Upper lobe of right lung (tissue), 1 donor: Measurements from ENCODE around the gene MYO16. TPM values are rescaled to one million over a fixed set of nuclear protein-coding genes. Genes with fewer than 3 reads are reported as not detected.
"Not testable (repeated sequence)": the region's sequence is repeated elsewhere in the genome, so short reads cannot be mapped to it uniquely, and the experiment has no call there.

Experiments used
- ATAC-seq: fragments of 200-7000 bp; cut with Tn5 transposase; one replicate; pipeline ENCODE4 v1.9.1; 2020; ENCODE audit warnings: mild to moderate bottlenecking, moderate library complexity
- DNase-seq: peaks from one replicate; pipeline ENCODE4 v3.0.0-alpha.2; 2020
- H3K27ac ChIP-seq: fragments of 200-600 bp; one replicate; pipeline ENCODE4 v1.8.0; 2022
- H3K27me3 ChIP-seq: fragments of 200-600 bp; one replicate; pipeline ENCODE4 v1.8.0; 2022; ENCODE audit warnings: mild to moderate bottlenecking
- H3K36me3 ChIP-seq: fragments of 200-600 bp; one replicate; pipeline ENCODE4 v1.8.0; 2022
- H3K4me1 ChIP-seq: fragments of 200-600 bp; one replicate; pipeline ENCODE4 v1.8.0; 2022
- H3K4me3 ChIP-seq: fragments of 200-600 bp; one replicate; pipeline ENCODE4 v1.8.0; 2022; ENCODE audit warnings: mild to moderate bottlenecking
- H3K9me3 ChIP-seq: fragments of 200-600 bp; one replicate; pipeline ENCODE4 v1.8.0; 2022
- CTCF ChIP-seq: fragments of 200-600 bp; IDR thresholded peaks from one replicate; pipeline ENCODE4 v1.8.0; 2022; ENCODE audit warnings: antibody characterized with exemption
- intact Hi-C: fragments of 100-400 bp; cut with DNase I; formaldehyde crosslinking; loops from one replicate; pipeline ENCODE4 v1.11.0; 2022
- total RNA-seq: library from RNA; stranded (reverse); fragmentation: NEBNext Ultra II Directional; extraction: Animal tissue kit (Norgen Biotek cat#: 25700); gene quantifications from one replicate; pipeline ENCODE4 v1.2.1, GENCODE V29; 2021
- donor health status: DM: no; HTN: yes; CAD: no; lungs with severe emphysema.

The MYO16 gene
- total RNA-seq, 1 donor from 2014 or later = 0.46 TPM

- intact Hi-C loops = loop anchor here (10.0 kb wide), 1 partner anchor 573 kb away; no protein-coding TSS in a partner anchor
- Histone ChIP-seq H3K27me3 (peaks cover 6% of the 10 kb centered on the region), H3K27ac (no peak overlapping the region), H3K4me1 (no peaks in the 10 kb centered on the region), H3K36me3 (no peaks in the 10 kb centered on the region), H3K9me3 (no peaks in the 10 kb centered on the region), H3K4me3 (no peak overlapping the region)
- DNase-seq = no peak
- ATAC-seq = peak; percentile 16
- TF ChIP-seq CTCF = no peak
Measured at GRCh38 chr13:108897955-108898354, 268.5 kb downstream of the MYO16 start.

GRCh38 chr13:108902405-108903155, 273.2 kb downstream of the MYO16 start:
- Histone ChIP-seq H3K9me3 (no peaks in the 10 kb centered on the region), H3K36me3 (no peaks in the 10 kb centered on the region), H3K27me3 (no peaks in the 10 kb centered on the region), H3K27ac (no peak overlapping the region), H3K4me1 (no peaks in the 10 kb centered on the region), H3K4me3 (no peak overlapping the region)
- intact Hi-C loops = no loop called here
- no peak for TF ChIP-seq CTCF
- ATAC-seq (no peak), DNase-seq (no peak)

- Histone ChIP-seq H3K36me3 (no peaks in the 10 kb centered on the region), H3K9me3 (no peaks in the 10 kb centered on the region), H3K4me3 (no peak overlapping the region), H3K27me3 (no peaks in the 10 kb centered on the region), H3K4me1 (no peaks in the 10 kb centered on the region), H3K27ac (no peak overlapping the region)
- no peak for ATAC-seq
- TF ChIP-seq CTCF = no peak
- DNase-seq = no peak
- intact Hi-C loops = no loop called here
Measured at GRCh38 chr13:108903613-108904012, 274.2 kb downstream of the MYO16 start.

GRCh38 chr13:108911807-108912206, 282.4 kb downstream of the MYO16 start:
- H3K4me1 ChIP-seq = peaks cover 17% of the 10 kb centered on the region
- H3K36me3 ChIP-seq = no peaks in the 10 kb centered on the region
- DNase-seq (no peak), ATAC-seq (peak; percentile 66)
- no peak overlapping the region for H3K27ac ChIP-seq
- no peaks in the 10 kb centered on the region for H3K27me3 ChIP-seq
- H3K9me3 ChIP-seq = no peaks in the 10 kb centered on the region
- intact Hi-C loops = no loop called here
- no peak overlapping the region for H3K4me3 ChIP-seq
- TF ChIP-seq CTCF = no peak

GRCh38 chr13:108913731-108914130, 284.3 kb downstream of the MYO16 start:
- H3K4me3 ChIP-seq, intact Hi-C loops, H3K27me3 ChIP-seq, H3K27ac ChIP-seq, H3K36me3 ChIP-seq, ATAC-seq, H3K9me3 ChIP-seq, DNase-seq: not testable (repeated sequence)
- peaks cover 17% of the 10 kb centered on the region for H3K4me1 ChIP-seq

- H3K27ac ChIP-seq = peak overlapping the region; percentile 78
- DNase-seq (no peak), ATAC-seq (no peak)
- H3K4me1 ChIP-seq = peaks cover 17% of the 10 kb centered on the region
- H3K4me3 ChIP-seq = peak overlapping the region; percentile 11
- no peaks in the 10 kb centered on the region for H3K36me3 ChIP-seq
- H3K9me3 ChIP-seq = no peaks in the 10 kb centered on the region
- TF ChIP-seq CTCF = peak; percentile 49
- intact Hi-C loops = no loop called here
- H3K27me3 ChIP-seq = no peaks in the 10 kb centered on the region
Measured at GRCh38 chr13:108915095-108915633, 285.8 kb downstream of the MYO16 start.
